HEK293 (cell line): ENCODE measurements around the gene FBXW2.

Experiments used
- RBAK ChIP-seq: fragments of 450-650 bp; formaldehyde crosslinking; IDR thresholded peaks from 2 replicates; pipeline ENCODE4 v1.5.1; 2016; ENCODE audit warnings: missing biosample characterization, missing genetic modification characterization
- REPIN1 ChIP-seq: fragments of 450-650 bp; formaldehyde crosslinking; IDR thresholded peaks from 2 replicates; pipeline ENCODE4 v1.5.1; 2017; ENCODE audit warnings: missing biosample characterization, missing genetic modification characterization, low read depth
- ZBTB8A ChIP-seq: fragments of 450-650 bp; formaldehyde crosslinking; IDR thresholded peaks from 2 replicates; pipeline ENCODE4 v1.5.1; 2016; ENCODE audit warnings: missing biosample characterization, missing genetic modification characterization
- ZNF24 ChIP-seq: fragments of 450-650 bp; formaldehyde crosslinking; IDR thresholded peaks from 2 replicates; pipeline ENCODE4 v1.5.1; 2016; ENCODE audit warnings: missing biosample characterization, missing genetic modification characterization
- ZNF266 ChIP-seq: fragments of 450-650 bp; formaldehyde crosslinking; IDR thresholded peaks from 2 replicates; pipeline ENCODE4 v1.5.1; 2016; ENCODE audit warnings: missing biosample characterization, missing genetic modification characterization, low read depth
- ZNF274 ChIP-seq, 2 experiments: fragments of 200-500 bp in 1 of 2; fragments of 450-650 bp in 1 of 2; sonication (Bioruptor generic) in 1 of 2; formaldehyde crosslinking in 1 of 2; IDR thresholded peaks; 2 replicates each; pipeline versions ENCODE4 v1.5.1 to v1.6.1; 2014 to 2016; ENCODE audit warnings: borderline replicate concordance in 1 of 2, inconsistent platforms in 1 of 2, low read length in 1 of 2, missing biosample characterization in 1 of 2, missing genetic modification characterization in 1 of 2
- ZNF302 ChIP-seq: fragments of 450-650 bp; formaldehyde crosslinking; IDR thresholded peaks from 2 replicates; pipeline ENCODE4 v1.5.1; 2016; ENCODE audit warnings: missing biosample characterization, missing genetic modification characterization, low read depth
- ZNF394 ChIP-seq: fragments of 450-650 bp; formaldehyde crosslinking; IDR thresholded peaks from 2 replicates; pipeline ENCODE4 v1.5.1; 2016; ENCODE audit warnings: missing biosample characterization, missing genetic modification characterization, mild to moderate bottlenecking, moderate library complexity, borderline replicate concordance
- ZNF791 ChIP-seq: fragments of 450-650 bp; formaldehyde crosslinking; IDR thresholded peaks from 2 replicates; pipeline ENCODE4 v1.5.1; 2016; ENCODE audit warnings: missing biosample characterization, missing genetic modification characterization
- TF ChIP-seq, protein P1 (sequence below): fragments of 450-650 bp; formaldehyde crosslinking; IDR thresholded peaks from 2 replicates; pipeline ENCODE4 v1.5.1; 2016; ENCODE audit warnings: missing biosample characterization, missing genetic modification characterization
- TF ChIP-seq, protein P2 (sequence below): fragments of 450-650 bp; formaldehyde crosslinking; conservative IDR thresholded peaks from 2 replicates; pipeline ENCODE4 v1.5.1; 2016; ENCODE audit warnings: low read depth, missing biosample characterization, missing genetic modification characterization
- TF ChIP-seq, protein P3 (sequence below): fragments of 450-650 bp; formaldehyde crosslinking; IDR thresholded peaks from 2 replicates; pipeline ENCODE4 v1.5.1; 2016; ENCODE audit warnings: missing biosample characterization, missing genetic modification characterization
- TF ChIP-seq, protein P4 (sequence below): fragments of 450-650 bp; formaldehyde crosslinking; IDR thresholded peaks from 2 replicates; pipeline ENCODE4 v1.5.1; 2016; ENCODE audit warnings: missing biosample characterization, missing genetic modification characterization
- TF ChIP-seq, protein P5 (sequence below): fragments of 450-650 bp; formaldehyde crosslinking; IDR thresholded peaks from 2 replicates; pipeline ENCODE4 v1.5.1; 2016; ENCODE audit warnings: missing biosample characterization, missing genetic modification characterization

DNA sequence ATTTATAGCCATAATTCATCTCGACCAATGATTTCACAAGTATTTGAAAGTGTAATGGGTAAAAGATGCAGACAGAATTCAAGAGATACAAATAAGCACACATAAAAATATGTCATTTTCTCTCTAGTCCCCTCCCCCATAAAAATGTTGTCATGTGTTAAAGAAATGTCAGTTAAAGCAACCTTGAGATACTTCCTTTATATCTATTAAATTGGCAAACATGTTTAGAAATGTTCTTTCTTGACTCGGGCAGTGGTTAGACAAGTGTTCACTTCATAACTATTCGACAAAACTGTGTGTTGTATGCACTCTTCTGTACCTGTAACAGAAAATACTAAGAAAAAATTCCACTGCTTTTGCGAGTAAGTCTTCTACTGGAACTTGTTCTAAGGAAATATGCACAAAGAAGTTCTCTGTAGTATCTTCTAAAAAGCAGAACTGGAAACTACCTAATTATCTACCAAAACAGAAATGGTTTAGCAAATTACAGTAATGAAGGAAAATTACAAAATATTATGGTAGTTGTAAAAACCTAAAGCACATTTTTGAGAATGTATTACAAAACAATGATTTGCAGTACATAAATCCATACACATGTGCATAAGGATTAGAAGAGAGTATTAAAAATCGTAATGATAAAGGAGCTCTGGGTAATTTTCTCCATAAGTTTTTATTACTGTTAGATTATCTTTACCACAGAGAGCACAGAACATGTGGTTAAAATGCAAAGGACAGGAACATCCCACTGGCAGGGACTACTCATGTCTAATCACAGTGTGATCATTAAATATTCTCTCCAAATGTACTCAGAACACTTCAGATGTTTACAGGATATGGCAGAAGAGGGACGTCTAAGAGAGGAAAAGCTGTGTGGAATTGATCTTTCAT, 35.9 kb downstream of the FBXW2 start:
- TF ChIP-seq, protein P1, sequence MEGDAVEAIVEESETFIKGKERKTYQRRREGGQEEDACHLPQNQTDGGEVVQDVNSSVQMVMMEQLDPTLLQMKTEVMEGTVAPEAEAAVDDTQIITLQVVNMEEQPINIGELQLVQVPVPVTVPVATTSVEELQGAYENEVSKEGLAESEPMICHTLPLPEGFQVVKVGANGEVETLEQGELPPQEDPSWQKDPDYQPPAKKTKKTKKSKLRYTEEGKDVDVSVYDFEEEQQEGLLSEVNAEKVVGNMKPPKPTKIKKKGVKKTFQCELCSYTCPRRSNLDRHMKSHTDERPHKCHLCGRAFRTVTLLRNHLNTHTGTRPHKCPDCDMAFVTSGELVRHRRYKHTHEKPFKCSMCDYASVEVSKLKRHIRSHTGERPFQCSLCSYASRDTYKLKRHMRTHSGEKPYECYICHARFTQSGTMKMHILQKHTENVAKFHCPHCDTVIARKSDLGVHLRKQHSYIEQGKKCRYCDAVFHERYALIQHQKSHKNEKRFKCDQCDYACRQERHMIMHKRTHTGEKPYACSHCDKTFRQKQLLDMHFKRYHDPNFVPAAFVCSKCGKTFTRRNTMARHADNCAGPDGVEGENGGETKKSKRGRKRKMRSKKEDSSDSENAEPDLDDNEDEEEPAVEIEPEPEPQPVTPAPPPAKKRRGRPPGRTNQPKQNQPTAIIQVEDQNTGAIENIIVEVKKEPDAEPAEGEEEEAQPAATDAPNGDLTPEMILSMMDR (tag by site-specific recombination), result no peak
- TF ChIP-seq, protein P2, sequence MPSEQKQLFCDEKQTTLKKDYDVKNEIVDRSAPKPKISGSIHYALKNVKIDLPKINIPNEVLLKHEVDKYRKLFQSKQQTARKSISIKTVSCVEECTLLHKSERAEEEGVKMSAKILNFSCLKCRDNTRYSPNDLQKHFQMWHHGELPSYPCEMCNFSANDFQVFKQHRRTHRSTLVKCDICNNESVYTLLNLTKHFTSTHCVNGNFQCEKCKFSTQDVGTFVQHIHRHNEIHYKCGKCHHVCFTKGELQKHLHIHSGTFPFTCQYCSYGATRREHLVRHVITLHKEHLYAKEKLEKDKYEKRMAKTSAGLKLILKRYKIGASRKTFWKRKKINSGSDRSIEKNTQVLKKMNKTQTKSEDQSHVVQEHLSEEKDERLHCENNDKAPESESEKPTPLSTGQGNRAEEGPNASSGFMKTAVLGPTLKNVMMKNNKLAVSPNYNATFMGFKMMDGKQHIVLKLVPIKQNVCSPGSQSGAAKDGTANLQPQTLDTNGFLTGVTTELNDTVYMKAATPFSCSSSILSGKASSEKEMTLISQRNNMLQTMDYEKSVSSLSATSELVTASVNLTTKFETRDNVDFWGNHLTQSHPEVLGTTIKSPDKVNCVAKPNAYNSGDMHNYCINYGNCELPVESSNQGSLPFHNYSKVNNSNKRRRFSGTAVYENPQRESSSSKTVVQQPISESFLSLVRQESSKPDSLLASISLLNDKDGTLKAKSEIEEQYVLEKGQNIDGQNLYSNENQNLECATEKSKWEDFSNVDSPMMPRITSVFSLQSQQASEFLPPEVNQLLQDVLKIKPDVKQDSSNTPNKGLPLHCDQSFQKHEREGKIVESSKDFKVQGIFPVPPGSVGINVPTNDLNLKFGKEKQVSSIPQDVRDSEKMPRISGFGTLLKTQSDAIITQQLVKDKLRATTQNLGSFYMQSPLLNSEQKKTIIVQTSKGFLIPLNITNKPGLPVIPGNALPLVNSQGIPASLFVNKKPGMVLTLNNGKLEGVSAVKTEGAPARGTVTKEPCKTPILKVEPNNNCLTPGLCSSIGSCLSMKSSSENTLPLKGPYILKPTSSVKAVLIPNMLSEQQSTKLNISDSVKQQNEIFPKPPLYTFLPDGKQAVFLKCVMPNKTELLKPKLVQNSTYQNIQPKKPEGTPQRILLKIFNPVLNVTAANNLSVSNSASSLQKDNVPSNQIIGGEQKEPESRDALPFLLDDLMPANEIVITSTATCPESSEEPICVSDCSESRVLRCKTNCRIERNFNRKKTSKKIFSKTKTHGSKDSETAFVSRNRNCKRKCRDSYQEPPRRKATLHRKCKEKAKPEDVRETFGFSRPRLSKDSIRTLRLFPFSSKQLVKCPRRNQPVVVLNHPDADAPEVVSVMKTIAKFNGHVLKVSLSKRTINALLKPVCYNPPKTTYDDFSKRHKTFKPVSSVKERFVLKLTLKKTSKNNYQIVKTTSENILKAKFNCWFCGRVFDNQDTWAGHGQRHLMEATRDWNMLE (tag by site-specific recombination), result no peak
- TF ChIP-seq ZNF791 (tag by site-specific recombination) (no peak), REPIN1 (no peak), ZNF394 (tag by site-specific recombination) (no peak), RBAK (tag by site-specific recombination) (no peak), ZBTB8A (tag by site-specific recombination) (no peak), ZNF274 (IDR thresholded peaks at IDR 0.05; ENCODE audit: low read length) (no peak), ZNF274 (tag by site-specific recombination; IDR thresholded peaks at IDR 0.05; ENCODE audit: borderline replicate concordance) (no peak), ZNF266 (tag by site-specific recombination) (no peak), ZNF24 (tag by site-specific recombination) (no peak), ZNF302 (no peak)
- TF ChIP-seq, protein P3, sequence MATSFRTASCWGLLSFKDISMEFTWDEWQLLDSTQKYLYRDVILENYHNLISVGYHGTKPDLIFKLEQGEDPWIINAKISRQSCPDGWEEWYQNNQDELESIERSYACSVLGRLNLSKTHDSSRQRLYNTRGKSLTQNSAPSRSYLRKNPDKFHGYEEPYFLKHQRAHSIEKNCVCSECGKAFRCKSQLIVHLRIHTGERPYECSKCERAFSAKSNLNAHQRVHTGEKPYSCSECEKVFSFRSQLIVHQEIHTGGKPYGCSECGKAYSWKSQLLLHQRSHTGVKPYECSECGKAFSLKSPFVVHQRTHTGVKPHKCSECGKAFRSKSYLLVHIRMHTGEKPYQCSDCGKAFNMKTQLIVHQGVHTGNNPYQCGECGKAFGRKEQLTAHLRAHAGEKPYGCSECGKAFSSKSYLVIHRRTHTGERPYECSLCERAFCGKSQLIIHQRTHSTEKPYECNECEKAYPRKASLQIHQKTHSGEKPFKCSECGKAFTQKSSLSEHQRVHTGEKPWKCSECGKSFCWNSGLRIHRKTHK (tag by site-specific recombination), result no peak
- TF ChIP-seq, protein P4, sequence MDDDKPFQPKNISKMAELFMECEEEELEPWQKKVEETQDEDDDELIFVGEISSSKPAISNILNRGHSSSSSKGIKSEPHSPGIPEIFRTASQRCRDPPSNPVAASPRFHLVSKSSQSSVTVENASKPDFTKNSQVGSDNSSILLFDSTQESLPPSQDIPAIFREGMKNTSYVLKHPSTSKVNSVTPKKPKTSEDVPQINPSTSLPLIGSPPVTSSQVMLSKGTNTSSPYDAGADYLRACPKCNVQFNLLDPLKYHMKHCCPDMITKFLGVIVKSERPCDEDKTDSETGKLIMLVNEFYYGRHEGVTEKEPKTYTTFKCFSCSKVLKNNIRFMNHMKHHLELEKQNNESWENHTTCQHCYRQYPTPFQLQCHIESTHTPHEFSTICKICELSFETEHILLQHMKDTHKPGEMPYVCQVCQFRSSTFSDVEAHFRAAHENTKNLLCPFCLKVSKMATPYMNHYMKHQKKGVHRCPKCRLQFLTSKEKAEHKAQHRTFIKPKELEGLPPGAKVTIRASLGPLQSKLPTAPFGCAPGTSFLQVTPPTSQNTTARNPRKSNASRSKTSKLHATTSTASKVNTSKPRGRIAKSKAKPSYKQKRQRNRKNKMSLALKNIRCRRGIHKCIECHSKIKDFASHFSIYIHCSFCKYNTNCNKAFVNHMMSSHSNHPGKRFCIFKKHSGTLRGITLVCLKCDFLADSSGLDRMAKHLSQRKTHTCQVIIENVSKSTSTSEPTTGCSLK, result no peak
- TF ChIP-seq, protein P5, sequence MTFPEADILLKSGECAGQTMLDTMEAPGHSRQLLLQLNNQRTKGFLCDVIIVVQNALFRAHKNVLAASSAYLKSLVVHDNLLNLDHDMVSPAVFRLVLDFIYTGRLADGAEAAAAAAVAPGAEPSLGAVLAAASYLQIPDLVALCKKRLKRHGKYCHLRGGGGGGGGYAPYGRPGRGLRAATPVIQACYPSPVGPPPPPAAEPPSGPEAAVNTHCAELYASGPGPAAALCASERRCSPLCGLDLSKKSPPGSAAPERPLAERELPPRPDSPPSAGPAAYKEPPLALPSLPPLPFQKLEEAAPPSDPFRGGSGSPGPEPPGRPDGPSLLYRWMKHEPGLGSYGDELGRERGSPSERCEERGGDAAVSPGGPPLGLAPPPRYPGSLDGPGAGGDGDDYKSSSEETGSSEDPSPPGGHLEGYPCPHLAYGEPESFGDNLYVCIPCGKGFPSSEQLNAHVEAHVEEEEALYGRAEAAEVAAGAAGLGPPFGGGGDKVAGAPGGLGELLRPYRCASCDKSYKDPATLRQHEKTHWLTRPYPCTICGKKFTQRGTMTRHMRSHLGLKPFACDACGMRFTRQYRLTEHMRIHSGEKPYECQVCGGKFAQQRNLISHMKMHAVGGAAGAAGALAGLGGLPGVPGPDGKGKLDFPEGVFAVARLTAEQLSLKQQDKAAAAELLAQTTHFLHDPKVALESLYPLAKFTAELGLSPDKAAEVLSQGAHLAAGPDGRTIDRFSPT (tag by site-specific recombination), result no peak
